ENCODE data around the gene IL15. TPM values are rescaled to one million over a fixed set of nuclear protein-coding genes. Genes with fewer than 3 reads are reported as not detected.
A peak's percentile ranks its signal among the peaks of the same experiment; 100 is the strongest.

The IL15 gene
- total and polyA plus RNA-seq, 3 donors from 2014 or later = 1.5 to 2.7 (median 1.7) TPM

GRCh38 chr4:141652161-141652778 lies 15.9 kb downstream of the IL15 start:
- WGBS, 2 donors = 20 to 21% methylated on average over 4 of the region's 4 CpGs
- DNase-seq = no peak
- no peak for TF ChIP-seq POLR2A (IDR thresholded peaks at IDR 0.05)
- TF ChIP-seq, protein P1, sequence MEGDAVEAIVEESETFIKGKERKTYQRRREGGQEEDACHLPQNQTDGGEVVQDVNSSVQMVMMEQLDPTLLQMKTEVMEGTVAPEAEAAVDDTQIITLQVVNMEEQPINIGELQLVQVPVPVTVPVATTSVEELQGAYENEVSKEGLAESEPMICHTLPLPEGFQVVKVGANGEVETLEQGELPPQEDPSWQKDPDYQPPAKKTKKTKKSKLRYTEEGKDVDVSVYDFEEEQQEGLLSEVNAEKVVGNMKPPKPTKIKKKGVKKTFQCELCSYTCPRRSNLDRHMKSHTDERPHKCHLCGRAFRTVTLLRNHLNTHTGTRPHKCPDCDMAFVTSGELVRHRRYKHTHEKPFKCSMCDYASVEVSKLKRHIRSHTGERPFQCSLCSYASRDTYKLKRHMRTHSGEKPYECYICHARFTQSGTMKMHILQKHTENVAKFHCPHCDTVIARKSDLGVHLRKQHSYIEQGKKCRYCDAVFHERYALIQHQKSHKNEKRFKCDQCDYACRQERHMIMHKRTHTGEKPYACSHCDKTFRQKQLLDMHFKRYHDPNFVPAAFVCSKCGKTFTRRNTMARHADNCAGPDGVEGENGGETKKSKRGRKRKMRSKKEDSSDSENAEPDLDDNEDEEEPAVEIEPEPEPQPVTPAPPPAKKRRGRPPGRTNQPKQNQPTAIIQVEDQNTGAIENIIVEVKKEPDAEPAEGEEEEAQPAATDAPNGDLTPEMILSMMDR (IDR thresholded peaks at IDR 0.05) = no peak
- no peaks in the 10 kb centered on the region for H3K9me3 ChIP-seq
- H3K36me3 ChIP-seq (ENCODE audit: low read depth, missing control alignments) = no peaks in the 10 kb centered on the region
- intact Hi-C loops (cut with DNase I; ENCODE audit: low total_unique reads) = no loop called here
- H3K4me3 ChIP-seq = no peak overlapping the region
- no peaks in the 10 kb centered on the region for H3K27me3 ChIP-seq
- peaks cover 7% of the 10 kb centered on the region for H3K4me1 ChIP-seq
- H3K27ac ChIP-seq = peak overlapping the region in 1 of 2 donors; percentile 74

DNA sequence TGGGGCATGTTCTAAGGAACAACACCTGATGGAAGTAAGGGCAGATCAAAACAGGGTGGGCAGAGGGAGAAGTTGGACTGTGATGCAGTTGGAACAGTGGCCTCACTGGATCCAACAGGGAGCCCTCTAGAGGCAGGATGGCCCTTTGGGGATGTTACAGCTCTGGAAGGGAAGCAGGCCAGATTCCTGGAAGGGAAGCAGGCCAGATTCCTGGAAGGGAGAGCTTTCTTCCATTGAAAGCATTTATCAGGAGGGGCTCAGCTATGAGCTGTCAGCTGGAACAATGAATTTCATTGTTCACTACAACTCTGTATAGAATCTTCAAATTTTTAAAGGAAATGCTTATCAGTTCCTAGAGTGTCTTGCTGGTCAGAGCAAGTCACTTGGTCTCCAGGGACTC lies 17.7 kb downstream of the IL15 start:
- H3K27me3 ChIP-seq = no peaks in the 10 kb centered on the region
- TF ChIP-seq, protein P1 (IDR thresholded peaks at IDR 0.05) = no peak
- no peak for TF ChIP-seq POLR2A (IDR thresholded peaks at IDR 0.05)
- no peaks in the 10 kb centered on the region for H3K9me3 ChIP-seq
- no peak overlapping the region for H3K27ac ChIP-seq
- H3K4me3 ChIP-seq = no peak overlapping the region
- peaks cover 7% of the 10 kb centered on the region for H3K4me1 ChIP-seq
- DNase-seq = peak; percentile 42
- H3K36me3 ChIP-seq (ENCODE audit: low read depth, missing control alignments) = no peaks in the 10 kb centered on the region
- intact Hi-C loops (cut with DNase I; ENCODE audit: low total_unique reads) = no loop called here

- Histone ChIP-seq H3K9me3 (no peaks in the 10 kb centered on the region), H3K27ac (no peak overlapping the region), H3K4me1 (peaks cover 7% of the 10 kb centered on the region), H3K27me3 (no peaks in the 10 kb centered on the region), H3K36me3 (ENCODE audit: low read depth, missing control alignments) (no peaks in the 10 kb centered on the region), H3K4me3 (no peak overlapping the region)
- no peak for DNase-seq
- 90 to 93% methylated on average over 3 of the region's 3 CpGs for WGBS, 2 donors
- TF ChIP-seq POLR2A (IDR thresholded peaks at IDR 0.05) = no peak
- intact Hi-C loops (cut with DNase I; ENCODE audit: low total_unique reads) = no loop called here
These were observed 19.6 kb downstream of the IL15 start for GRCh38 chr4:141656031-141656430.

- Histone ChIP-seq H3K4me3 (no peak overlapping the region), H3K4me1 (no peaks in the 10 kb centered on the region), H3K36me3 (ENCODE audit: low read depth, missing control alignments) (no peaks in the 10 kb centered on the region), H3K27ac (no peak overlapping the region), H3K27me3 (no peaks in the 10 kb centered on the region), H3K9me3 (no peaks in the 10 kb centered on the region)
- intact Hi-C loops (cut with DNase I; ENCODE audit: low total_unique reads) = no loop called here
- 88% methylated on average over 5 of the region's 5 CpGs for WGBS, 2 donors
- TF ChIP-seq, protein P1 (IDR thresholded peaks at IDR 0.05) = no peak
- no peak for TF ChIP-seq POLR2A (IDR thresholded peaks at IDR 0.05)
- no peak for DNase-seq
These were observed 21.3 kb downstream of the IL15 start for GRCh38 chr4:141657550-141658250.

- no peaks in the 10 kb centered on the region for H3K27me3 ChIP-seq
- no peaks in the 10 kb centered on the region for H3K4me1 ChIP-seq
- WGBS, 2 donors = 83 to 96% methylated on average over 2 of the region's 2 CpGs
- no peaks in the 10 kb centered on the region for H3K36me3 ChIP-seq (ENCODE audit: low read depth, missing control alignments)
- H3K4me3 ChIP-seq = no peak overlapping the region
- no peak for DNase-seq
- H3K27ac ChIP-seq = no peak overlapping the region
- intact Hi-C loops (cut with DNase I; ENCODE audit: low total_unique reads) = no loop called here
- no peaks in the 10 kb centered on the region for H3K9me3 ChIP-seq
- no peak for TF ChIP-seq POLR2A (IDR thresholded peaks at IDR 0.05)
- TF ChIP-seq, protein P1 (IDR thresholded peaks at IDR 0.05) = no peak
These were observed 21.9 kb downstream of the IL15 start for GRCh38 chr4:141658309-141658708.

Data from testis (tissue), 3 donors.